CD4-positive, alpha-beta T cell (primary cell): Measurements from ENCODE around the gene SNUPN. TPM values are rescaled to one million over a fixed set of nuclear protein-coding genes. Genes with fewer than 3 reads are reported as not detected.

ENCODE experiments used
- ATAC-seq: fragments of 200-7000 bp; cut with Tn5 transposase; one replicate; pipeline ENCODE4 v1.10.0; 2022; ENCODE audit warnings: mild to moderate bottlenecking; ENCODE audit not compliant: poor library complexity
- CTCF ChIA-PET: fragments of 350-600 bp; sonication (Branson Sonifier 250); formaldehyde crosslinking; loops from one replicate; lab custom pipeline; 2021; ENCODE audit warnings: antibody characterized with exemption, inconsistent platforms; lab: Charles Lee
- POLR2A ChIA-PET: fragments of 350-600 bp; sonication (Branson Sonifier 250); formaldehyde crosslinking; loops from one replicate; lab custom pipeline; 2021; ENCODE audit warnings: antibody characterized with exemption, inconsistent platforms; lab: Charles Lee
- DNase-seq, 14 experiments: peaks; one replicate each; pipeline ENCODE4 v3.0.0-alpha.2; 2013 to 2020; ENCODE audit warnings: mixed read lengths in 2 of 14
- H3K27ac ChIP-seq, 2 donors: one replicate each; pipeline versions ENCODE4 v1.5.1 to v1.7.0; 2013; ENCODE audit warnings: low read length in 2 of 2, low read depth in 1 of 2, mild to moderate bottlenecking in 1 of 2
- H3K27me3 ChIP-seq, 2 experiments: 1 replicate in 1 of 2; 2 replicates in 1 of 2; pipeline versions ENCODE4 v1.6.1 to v1.7.0; 2013; ENCODE audit warnings: low read length in 2 of 2, control low read depth in 1 of 2, mild to moderate bottlenecking in 1 of 2, moderate library complexity in 1 of 2; ENCODE audit not compliant: insufficient read depth in 2 of 2, control insufficient read depth in 1 of 2
- H3K36me3 ChIP-seq: one replicate; pipeline ENCODE4 v1.6.1; 2013; ENCODE audit warnings: low read length, control low read depth; ENCODE audit not compliant: insufficient read depth
- H3K4me1 ChIP-seq: one replicate; pipeline ENCODE4 v1.6.1; 2013; ENCODE audit warnings: low read length, control low read depth; ENCODE audit not compliant: insufficient read depth
- H3K4me3 ChIP-seq: one replicate; pipeline ENCODE4 v1.5.1; 2013; ENCODE audit warnings: mild to moderate bottlenecking, low read length, moderate library complexity
- H3K9me3 ChIP-seq, 2 experiments: 1 replicate in 1 of 2; 2 replicates in 1 of 2; pipeline versions ENCODE4 v1.6.1 to v1.7.0; 2013; ENCODE audit warnings: low read length in 2 of 2, mild to moderate bottlenecking in 2 of 2, control low read depth in 1 of 2, moderate library complexity in 1 of 2; ENCODE audit not compliant: control insufficient read depth in 1 of 2, insufficient read depth in 1 of 2
- H3K27ac Mint-ChIP-seq: one replicate; pipeline ENCODE4 v1.8.0; 2020; ENCODE audit warnings: mixed read lengths
- H3K27me3 Mint-ChIP-seq: one replicate; pipeline ENCODE4 v1.8.0; 2021; ENCODE audit warnings: mixed read lengths
- H3K36me3 Mint-ChIP-seq: one replicate; pipeline ENCODE4 v1.8.0; 2021; ENCODE audit warnings: low read depth, mixed read lengths
- H3K4me1 Mint-ChIP-seq: one replicate; pipeline ENCODE4 v1.8.0; 2021; ENCODE audit warnings: low read depth, mixed read lengths
- H3K4me3 Mint-ChIP-seq: one replicate; pipeline ENCODE4 v1.8.0; 2020; ENCODE audit warnings: mild to moderate bottlenecking, mixed read lengths
- H3K9me3 Mint-ChIP-seq: one replicate; pipeline ENCODE4 v1.8.0; 2020; ENCODE audit warnings: mixed read lengths
- CTCF ChIP-seq: fragments of 200-600 bp; IDR thresholded peaks from one replicate; pipeline ENCODE4 v1.8.0; 2022; ENCODE audit warnings: antibody characterized with exemption, mild to moderate bottlenecking
- intact Hi-C, 2 experiments: fragments of 100-400 bp; cut with DNase I in 1 of 2; cut with micrococcal nuclease in 1 of 2; formaldehyde crosslinking; loops; one replicate each; pipeline versions ENCODE4 v1.15.1 to v1.9.0; 2023 to 2025; cut with DNase I, micrococcal nuclease
- total RNA-seq, 174 experiments: library from RNA in 2 of 174; stranded (reverse) in 2 of 174; gene quantifications; one replicate each; pipeline ENCODE4 v1.2.3 and lab custom pipeline; 2021 to 2026

The SNUPN gene
- total RNA-seq, 2 experiments from 2014 or later = 10.0 to 11.6 TPM

GRCh38 chr15:75659928-75660645, 34.6 kb upstream of the SNUPN start:
- no peak overlapping the region for H3K27ac Mint-ChIP-seq

GRCh38 chr15:75659141-75659771, 33.7 kb upstream of the SNUPN start:
- intact Hi-C loops = no loop called here
- Mint-ChIP-seq H3K9me3 (no peaks in the 10 kb centered on the region), H3K4me3 (no peak overlapping the region), H3K27me3 (no peaks in the 10 kb centered on the region), H3K36me3 (no peaks in the 10 kb centered on the region), H3K4me1 (no peaks in the 10 kb centered on the region), H3K27ac (no peak overlapping the region)
- H3K36me3 ChIP-seq = no peaks in the 10 kb centered on the region
- TF ChIP-seq CTCF = no peak
- no peak for DNase-seq
- H3K27me3 ChIP-seq = no peaks in the 10 kb centered on the region
- no peak for ATAC-seq
- ChIA-PET POLR2A (no interaction called here), CTCF (no interaction called here)
- no peak overlapping the region for H3K27ac ChIP-seq
- H3K4me3 ChIP-seq = no peak overlapping the region
- no peaks in the 10 kb centered on the region for H3K9me3 ChIP-seq
- H3K4me1 ChIP-seq = no peaks in the 10 kb centered on the region

More at GRCh38 chr15:75659928-75660645, 34.6 kb upstream of the SNUPN start:
- ChIA-PET CTCF (no interaction called here), POLR2A (no interaction called here)
- Histone ChIP-seq H3K4me3 (no peak overlapping the region), H3K9me3 (no peaks in the 10 kb centered on the region), H3K27me3 (no peaks in the 10 kb centered on the region), H3K27ac (no peak overlapping the region), H3K36me3 (no peaks in the 10 kb centered on the region), H3K4me1 (no peaks in the 10 kb centered on the region)
- DNase-seq = no peak
- ATAC-seq = no peak
- Mint-ChIP-seq H3K4me1 (no peaks in the 10 kb centered on the region), H3K4me3 (no peak overlapping the region), H3K9me3 (no peaks in the 10 kb centered on the region), H3K27me3 (no peaks in the 10 kb centered on the region), H3K36me3 (no peaks in the 10 kb centered on the region)
- TF ChIP-seq CTCF = no peak
- intact Hi-C loops = no loop called here

GRCh38 chr15:75656813-75657212, 31.3 kb upstream of the SNUPN start:
- H3K9me3 Mint-ChIP-seq = no peaks in the 10 kb centered on the region
- ChIA-PET CTCF (no interaction called here), POLR2A (no interaction called here)
- intact Hi-C loops = no loop called here
- TF ChIP-seq CTCF = no peak
- ATAC-seq (no peak), DNase-seq (no peak)
- Histone ChIP-seq H3K4me3 (no peak overlapping the region), H3K27me3 (no peaks in the 10 kb centered on the region), H3K9me3 (no peaks in the 10 kb centered on the region), H3K4me1 (peaks cover 7% of the 10 kb centered on the region), H3K36me3 (no peaks in the 10 kb centered on the region), H3K27ac (no peak overlapping the region)
- H3K27ac Mint-ChIP-seq = no peak overlapping the region
- H3K27me3 Mint-ChIP-seq = no peaks in the 10 kb centered on the region
- no peaks in the 10 kb centered on the region for H3K36me3 Mint-ChIP-seq
- H3K4me3 Mint-ChIP-seq = no peak overlapping the region
- peaks cover 3% of the 10 kb centered on the region for H3K4me1 Mint-ChIP-seq
